HepG2 (cell line): ENCODE results near the gene TMEM255B. TPM values are rescaled to one million over a fixed set of nuclear protein-coding genes. Genes with fewer than 3 reads are reported as not detected.

Source experiments
- ATAC-seq: fragments of 200-7000 bp; cut with Tn5 transposase; 3 replicates; pipeline ENCODE4 v1.9.1; 2020; ENCODE audit warnings: mild to moderate bottlenecking, moderate library complexity
- BruUV-seq: library from RNA; stranded (reverse); fragments of 400-500 nt; replicated peaks from 2 replicates; lab custom pipeline; 2021; lab: Mats Ljungman, UMichigan
- CTCF ChIA-PET: fragments of 300-600 bp; formaldehyde crosslinking; extraction: SDS; loops from one replicate; lab custom pipeline; 2021; ENCODE audit warnings: low total read pairs, inconsistent platforms, low intra/inter-chr PET ratio; lab: Yijun Ruan, JAX
- POLR2A ChIA-PET: fragments of 350-600 bp; sonication (Branson Sonifier 250); formaldehyde crosslinking; loops from one replicate; lab custom pipeline; 2020; ENCODE audit warnings: antibody characterized with exemption, inconsistent platforms; lab: Yijun Ruan, JAX
- DNase-seq: peaks from one replicate; pipeline ENCODE4 v3.0.0-alpha.2; 2015; ENCODE audit warnings: low spot score
- FAIRE-seq: peaks from 3 replicates; lab custom pipeline; 2011; peaks lifted over from hg19 to GRCh38; lab: Jason Lieb, UNC
- H2AFZ ChIP-seq: one replicate; pipeline ENCODE4 v1.6.1; 2011; ENCODE audit warnings: low read length, inconsistent platforms
- H3K27ac ChIP-seq: fragments of 300-600 bp; 3 replicates; pipeline ENCODE4 v1.8.0; 2011; ENCODE audit warnings: mixed run types, mild to moderate bottlenecking, mixed read lengths, low read length, inconsistent platforms; ENCODE audit not compliant: insufficient read depth; ENCODE audit errors: extremely low read length
- H3K27me3 ChIP-seq, 2 experiments: fragments of 200-600 bp in 1 of 2; 2 replicates in 1 of 2; 3 replicates in 1 of 2; pipeline versions ENCODE4 v1.6.0 to v1.8.0; 2011; ENCODE audit warnings: low read length in 2 of 2, mild to moderate bottlenecking in 2 of 2, moderate library complexity in 2 of 2, inconsistent platforms in 1 of 2; ENCODE audit not compliant: insufficient read depth in 2 of 2, control insufficient read depth in 1 of 2
- H3K36me3 ChIP-seq, 2 experiments: fragments of 200-600 bp in 1 of 2; replicated peaks in 1 of 2; 2 replicates in 1 of 2; 3 replicates in 1 of 2; pipeline versions ENCODE4 v1.5.1 to v1.8.0; 2011; ENCODE audit warnings: low read length in 2 of 2, inconsistent platforms in 1 of 2; ENCODE audit not compliant: insufficient read depth in 2 of 2, control insufficient read depth in 1 of 2
- H3K4me1 ChIP-seq: 2 replicates; pipeline ENCODE4 v1.5.1; 2012; ENCODE audit warnings: low read length, inconsistent platforms; ENCODE audit not compliant: insufficient read depth
- H3K4me2 ChIP-seq: 2 replicates; pipeline ENCODE4 v1.6.0; 2011; ENCODE audit warnings: low read depth, low read length, inconsistent platforms
- H3K4me3 ChIP-seq, 3 experiments: fragments of 200-600 bp in 1 of 3; sonication (generic), shearing (Covaris generic) in 1 of 3; replicated peaks in 1 of 3; 2 replicates each; pipeline ENCODE4 v1.5.1; 2011 to 2016; ENCODE audit warnings: low read length in 3 of 3, inconsistent platforms in 2 of 3, low read depth in 2 of 3, mild to moderate bottlenecking in 2 of 3, control low read depth in 1 of 3, mixed read lengths in 1 of 3; ENCODE audit not compliant: insufficient read depth in 1 of 3
- H3K79me2 ChIP-seq: one replicate; pipeline ENCODE4 v1.6.1; 2011; ENCODE audit warnings: low read length, inconsistent platforms; ENCODE audit not compliant: insufficient read depth
- H3K9ac ChIP-seq: 2 replicates; pipeline ENCODE4 v1.6.0; 2011; ENCODE audit warnings: mild to moderate bottlenecking, low read depth, low read length, inconsistent platforms; ENCODE audit not compliant: insufficient read depth
- H3K9me3 ChIP-seq: 2 replicates; pipeline ENCODE4 v1.5.1; 2012; ENCODE audit warnings: mild to moderate bottlenecking, low read length
- H4K20me1 ChIP-seq: 2 replicates; pipeline ENCODE4 v1.6.0; 2011; ENCODE audit warnings: inconsistent platforms, mild to moderate bottlenecking, low read length, moderate library complexity; ENCODE audit not compliant: insufficient read depth
- ASH2L ChIP-seq: fragments of 300-600, 200-600 bp; sonication (generic); IDR thresholded peaks from 2 replicates; pipeline ENCODE4 v1.7.0; 2017; ENCODE audit warnings: low read depth, mild to moderate bottlenecking, moderate library complexity, mixed read lengths, low read length; ENCODE audit not compliant: insufficient read length
- ATAD3A ChIP-seq: sonication (generic); formaldehyde crosslinking; IDR thresholded peaks from 2 replicates; pipeline ENCODE4 v1.4.0; 2020; ENCODE audit warnings: missing genetic modification reagents
- FOXK2 ChIP-seq: fragments of 450-650 bp; IDR thresholded peaks from 2 replicates; pipeline ENCODE4 v1.6.1; 2016
- HHEX ChIP-seq: IDR thresholded peaks from 2 replicates; pipeline ENCODE4 v1.6.1; 2016; ENCODE audit warnings: control low read depth
- HMGA1 ChIP-seq: sonication (generic); formaldehyde crosslinking; conservative IDR thresholded peaks from 2 replicates; pipeline ENCODE4 v1.4.0; 2020; ENCODE audit warnings: missing genetic modification reagents
- HNF4A ChIP-seq: sonication (generic); formaldehyde crosslinking; IDR thresholded peaks from 2 replicates; pipeline ENCODE4 v1.4.0; 2020; ENCODE audit warnings: missing genetic modification reagents
- KAT7 ChIP-seq: IDR thresholded peaks from 2 replicates; pipeline ENCODE4 v1.6.1; 2018; ENCODE audit warnings: borderline replicate concordance, missing compliant biosample characterization
- NR1H2 ChIP-seq: sonication (generic); formaldehyde crosslinking; IDR thresholded peaks from 2 replicates; pipeline ENCODE4 v1.8.1; 2022; ENCODE audit warnings: low read depth, missing genetic modification reagents, borderline replicate concordance
- POLR2AphosphoS5 ChIP-seq: IDR thresholded peaks from 2 replicates; pipeline ENCODE4 v1.6.1; 2012; ENCODE audit warnings: low read depth, low read length
- PRPF4 ChIP-seq: fragments of 200-400 bp; formaldehyde crosslinking; IDR thresholded peaks from 2 replicates; pipeline ENCODE4 v1.6.1; 2016; ENCODE audit warnings: low read length, low read depth; ENCODE audit not compliant: poor library complexity, severe bottlenecking
- SMYD3 ChIP-seq: sonication (generic); formaldehyde crosslinking; IDR thresholded peaks from 2 replicates; pipeline ENCODE4 v1.8.1; 2023; ENCODE audit warnings: mild to moderate bottlenecking, missing genetic modification reagents
- SP4 ChIP-seq: sonication (generic); formaldehyde crosslinking; IDR thresholded peaks from 2 replicates; pipeline ENCODE4 v1.8.1; 2023; ENCODE audit warnings: mild to moderate bottlenecking, missing genetic modification reagents
- XBP1 ChIP-seq: sonication (generic); formaldehyde crosslinking; IDR thresholded peaks from 2 replicates; pipeline ENCODE4 v1.5.0; 2020; ENCODE audit warnings: missing genetic modification reagents
- ZFP36L1 ChIP-seq: sonication (generic); formaldehyde crosslinking; IDR thresholded peaks from 2 replicates; pipeline ENCODE4 v1.8.0; 2022; ENCODE audit warnings: mild to moderate bottlenecking, missing genetic modification reagents, moderate library complexity
- ZNF292 ChIP-seq: sonication (generic); formaldehyde crosslinking; IDR thresholded peaks from 2 replicates; pipeline ENCODE4 v1.8.1; 2022; ENCODE audit warnings: mild to moderate bottlenecking, low read depth, missing genetic modification reagents, borderline replicate concordance
- ZNF547 ChIP-seq: sonication (generic); formaldehyde crosslinking; IDR thresholded peaks from 2 replicates; pipeline ENCODE4 v1.5.1; 2020; ENCODE audit warnings: mild to moderate bottlenecking, missing genetic modification reagents
- ZNF557 ChIP-seq: sonication (generic); formaldehyde crosslinking; IDR thresholded peaks from 2 replicates; pipeline ENCODE4 v1.4.0; 2020; ENCODE audit warnings: missing genetic modification reagents
- ZNF792 ChIP-seq: IDR thresholded peaks from 2 replicates; pipeline ENCODE4 v1.6.1; 2016
- WGBS: methylation state at CpG from one replicate; pipeline ENCODE4 v1.1.6; 2017; ENCODE audit warnings: low lambda C conversion rate; 5-methylcytosine and 5-hydroxymethylcytosine counted together
- in situ Hi-C: cut with HindIII; loops from 2 replicates; pipeline ENCODE4 v1.10.0; 2017; ENCODE audit warnings: low pct_unique_long_range_greater_than_20kb; ENCODE audit not compliant: extremely low pct_ligation_motif_present
- intact Hi-C: fragments of 100-400 bp; cut with micrococcal nuclease; formaldehyde crosslinking; loops from one replicate; pipeline ENCODE4 v1.10.0; 2022; ENCODE audit not compliant: unreplicated experiment
- polyA plus RNA-seq, 8 experiments: library from polyadenylated mRNA; depleted of rRNA in 3 of 8; stranded (reverse) in 7 of 8; unstranded in 1 of 8; fragments of >200 nt; fragmentation: Illumina TruSeq in 4 of 8; extraction: Trizol in 4 of 8; gene quantifications; 2 replicates each; pipeline versions ENCODE4 v1.2.1 to v1.2.3, GENCODE V29; 2011 to 2016; ENCODE audit warnings: low read depth in 4 of 8, missing spikeins in 1 of 8, mixed read lengths in 1 of 8; ENCODE audit not compliant: insufficient read depth in 1 of 8
- total RNA-seq, 5 experiments: library from RNA; depleted of rRNA; stranded (reverse); fragments of >200 nt; fragmentation: Illumina TruSeq; extraction: Trizol; gene quantifications; 2 replicates each; pipeline ENCODE4 v1.2.3, GENCODE V29; 2016; ENCODE audit warnings: low read depth in 1 of 5
- TF ChIP-seq, protein P1 (sequence below): IDR thresholded peaks from 2 replicates; pipeline ENCODE4 v1.6.1; 2016; ENCODE audit warnings: low read depth, borderline replicate concordance
- TF ChIP-seq, protein P2 (sequence below): sonication (generic); formaldehyde crosslinking; IDR thresholded peaks from 2 replicates; pipeline ENCODE4 v1.4.0; 2020; ENCODE audit warnings: mild to moderate bottlenecking, missing genetic modification reagents

TMEM255B gene
- total and polyA plus RNA-seq, 2 of the 13 experiments (the other 11 are each of a cell fraction or from before 2014, with no cell fraction given), result not detected

DNA sequence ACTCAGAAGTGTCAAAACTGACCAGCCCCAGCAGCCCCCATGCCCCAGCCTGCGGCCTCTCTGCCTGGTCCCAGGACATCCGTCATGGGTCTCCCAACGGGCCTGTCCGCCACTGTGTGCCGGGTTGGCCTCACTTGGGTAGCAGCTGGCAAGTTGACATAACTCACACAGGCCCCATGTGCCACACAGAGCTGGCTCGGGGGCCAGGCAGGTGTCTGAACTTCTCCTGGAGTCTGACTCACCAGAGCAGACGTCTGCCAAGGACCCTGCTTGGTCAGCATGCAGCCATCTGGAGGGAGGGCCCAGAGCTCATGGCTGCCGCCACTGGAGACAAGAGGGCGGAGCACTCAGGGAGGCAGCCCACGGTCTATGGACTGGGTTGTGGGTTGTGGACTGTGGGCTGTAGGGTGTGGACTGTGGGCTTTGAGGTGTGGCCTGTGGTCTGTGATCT lies 32.0 kb upstream of the TMEM255B start:
- no peak for DNase-seq
- Histone ChIP-seq H3K27ac (no peak overlapping the region), H3K79me2 (no peaks in the 10 kb centered on the region), H3K36me3 (no peaks in the 10 kb centered on the region), H2AFZ (no peak overlapping the region), H3K4me2 (no peak overlapping the region), H3K9me3 (no peaks in the 10 kb centered on the region), H3K9ac (no peak overlapping the region), H4K20me1 (no peaks in the 10 kb centered on the region), H3K27me3 (peaks cover 11 to 46% of the 10 kb centered on the region in 2 experiments; a peak in 4 of 5 replicates), H3K4me3 (no peak overlapping the region), H3K4me1 (peaks cover 10% of the 10 kb centered on the region)
- TF ChIP-seq PRPF4, result no peak
- TF ChIP-seq, protein P1, sequence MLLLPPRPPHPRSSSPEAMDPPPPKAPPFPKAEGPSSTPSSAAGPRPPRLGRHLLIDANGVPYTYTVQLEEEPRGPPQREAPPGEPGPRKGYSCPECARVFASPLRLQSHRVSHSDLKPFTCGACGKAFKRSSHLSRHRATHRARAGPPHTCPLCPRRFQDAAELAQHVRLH (CRISPR knock-in tag), result no peak
- no peak for TF ChIP-seq NR1H2 (CRISPR knock-in tag)
- no peak for TF ChIP-seq KAT7 (CRISPR knock-in tag)
- no peak for TF ChIP-seq ZNF547
- no peak for TF ChIP-seq ATAD3A (CRISPR knock-in tag)
- no peak for TF ChIP-seq HMGA1
- no peak for FAIRE-seq
- intact Hi-C loops (no loop called here), in situ Hi-C loops (no loop called here)
- no TSS peak for BruUV-seq
- ChIA-PET POLR2A (no interaction called here), CTCF (no interaction called here)
- WGBS, result 27% methylated on average over 3 of the region's 10 CpGs
- ATAC-seq, result no peak

DNA sequence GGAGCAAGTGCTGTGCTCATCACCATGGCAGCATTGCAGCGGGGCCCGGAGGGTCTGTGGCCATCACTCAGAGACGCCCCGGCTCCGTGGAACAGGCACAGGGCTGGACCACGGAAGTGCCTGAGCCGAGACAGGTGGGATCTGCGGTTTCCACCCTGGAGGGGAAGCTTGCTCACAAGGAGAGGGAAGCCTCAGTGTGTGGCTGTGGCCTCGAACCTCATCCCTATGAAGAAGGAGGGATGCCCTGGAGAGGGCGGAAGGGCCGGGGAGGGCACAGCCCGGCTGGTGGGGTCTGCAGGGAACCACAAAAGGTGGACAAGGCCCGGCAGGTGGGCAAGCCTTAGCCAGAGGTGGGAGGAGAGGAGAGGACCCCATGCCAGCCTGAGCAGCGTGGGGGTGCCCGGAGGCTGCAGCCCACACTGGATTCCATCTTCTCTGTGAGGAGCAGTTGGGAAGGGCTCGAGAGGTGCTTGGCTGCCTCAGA lies 30.4 kb upstream of the TMEM255B start:
- no peaks in the 10 kb centered on the region for H4K20me1 ChIP-seq
- in situ Hi-C loops (no loop called here), intact Hi-C loops (no loop called here)
- H3K79me2 ChIP-seq, result no peaks in the 10 kb centered on the region
- H3K4me3 ChIP-seq, result no peak overlapping the region
- DNase-seq (no peak), FAIRE-seq (no peak), ATAC-seq (no peak)
- 45% methylated on average over 8 of the region's 16 CpGs for WGBS
- BruUV-seq, result no TSS peak
- H3K27ac ChIP-seq, result no peak overlapping the region
- no peaks in the 10 kb centered on the region for H3K36me3 ChIP-seq
- 0 out of 2 replicates have a peak, but pooled peaks cover 2% of the 10 kb centered on the region for H3K4me1 ChIP-seq
- H3K9me3 ChIP-seq, result no peaks in the 10 kb centered on the region
- ChIA-PET POLR2A (no interaction called here), CTCF (no interaction called here)
- TF ChIP-seq POLR2AphosphoS5 (no peak), HHEX (CRISPR knock-in tag) (no peak), HNF4A (CRISPR knock-in tag) (no peak), ZNF792 (CRISPR knock-in tag) (no peak), XBP1 (CRISPR knock-in tag) (no peak), ZFP36L1 (CRISPR knock-in tag) (no peak), ASH2L (no peak), ZNF292 (CRISPR knock-in tag) (no peak), SMYD3 (CRISPR knock-in tag) (no peak), FOXK2 (no peak), SP4 (no peak), ZNF557 (no peak)
- TF ChIP-seq, protein P2, sequence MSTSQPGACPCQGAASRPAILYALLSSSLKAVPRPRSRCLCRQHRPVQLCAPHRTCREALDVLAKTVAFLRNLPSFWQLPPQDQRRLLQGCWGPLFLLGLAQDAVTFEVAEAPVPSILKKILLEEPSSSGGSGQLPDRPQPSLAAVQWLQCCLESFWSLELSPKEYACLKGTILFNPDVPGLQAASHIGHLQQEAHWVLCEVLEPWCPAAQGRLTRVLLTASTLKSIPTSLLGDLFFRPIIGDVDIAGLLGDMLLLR (CRISPR knock-in tag), result no peak
- H3K4me2 ChIP-seq, result no peak overlapping the region
- no peak overlapping the region for H3K9ac ChIP-seq
- peaks cover 14 to 48% of the 10 kb centered on the region in 2 experiments; a peak in 4 of 5 replicates for H3K27me3 ChIP-seq
- H2AFZ ChIP-seq, result no peak overlapping the region
